DND-41 (cell line): ENCODE results near the gene CELSR1.

ENCODE experiments used
- CTCF ChIP-seq: IDR thresholded peaks from 2 replicates; pipeline ENCODE4 v1.5.1; 2012; ENCODE audit warnings: borderline replicate concordance, low read length, moderate library complexity, mild to moderate bottlenecking; ENCODE audit not compliant: poor library complexity, severe bottlenecking; ENCODE audit errors: extremely low read depth
- EZH2 ChIP-seq: IDR thresholded peaks from 3 replicates; pipeline ENCODE4 v1.6.1; 2012; ENCODE audit warnings: borderline replicate concordance, low read depth, mild to moderate bottlenecking, moderate library complexity, low read length, inconsistent platforms; ENCODE audit not compliant: severe bottlenecking

- TF ChIP-seq CTCF, result no peak
- TF ChIP-seq EZH2, result no peak
These were observed 185.1 kb downstream of the CELSR1 start for GRCh38 chr22:46352276-46352675.
